Activated B cell treated with CpG ODN at 0.5 μM for 24 hours (primary cell): ENCODE measurements around the gene OSBPL6. TPM values are rescaled to one million over a fixed set of nuclear protein-coding genes. Genes with fewer than 3 reads are reported as not detected.
"Not testable (repeated sequence)": the region's sequence is repeated elsewhere in the genome, so short reads cannot be mapped to it uniquely, and the experiment has no call there.

Experiments
- ATAC-seq: fragments of 200-7000 bp; cut with Tn5 transposase; one replicate; pipeline ENCODE4 v1.10.0; 2021; ENCODE audit warnings: low read depth, mild to moderate bottlenecking, moderate library complexity
- CTCF ChIA-PET: fragments of 350-600 bp; sonication (Branson Sonifier 250); formaldehyde crosslinking; loops from one replicate; lab custom pipeline; 2021; ENCODE audit warnings: antibody characterized with exemption; lab: Charles Lee
- POLR2A ChIA-PET: fragments of 350-600 bp; sonication (Branson Sonifier 250); formaldehyde crosslinking; loops from one replicate; lab custom pipeline; 2021; ENCODE audit warnings: antibody characterized with exemption; lab: Charles Lee
- DNase-seq: peaks from one replicate; pipeline ENCODE4 v3.0.0; 2022
- H3K27ac Mint-ChIP-seq: one replicate; pipeline ENCODE4 v1.8.0; 2020; ENCODE audit warnings: mixed read lengths
- H3K27me3 Mint-ChIP-seq: one replicate; pipeline ENCODE4 v1.8.0; 2021; ENCODE audit warnings: mixed read lengths
- H3K36me3 Mint-ChIP-seq: one replicate; pipeline ENCODE4 v1.8.0; 2021; ENCODE audit warnings: low read depth, mixed read lengths
- H3K4me1 Mint-ChIP-seq: one replicate; pipeline ENCODE4 v1.8.0; 2021; ENCODE audit warnings: mixed read lengths
- H3K4me3 Mint-ChIP-seq: one replicate; pipeline ENCODE4 v1.8.0; 2020; ENCODE audit warnings: mild to moderate bottlenecking, mixed read lengths
- H3K9me3 Mint-ChIP-seq: one replicate; pipeline ENCODE4 v1.8.0; 2020; ENCODE audit warnings: mixed read lengths
- CTCF ChIP-seq: fragments of 200-600 bp; IDR thresholded peaks from one replicate; pipeline ENCODE4 v1.8.0; 2022; ENCODE audit warnings: antibody characterized with exemption, mild to moderate bottlenecking
- intact Hi-C: fragments of 100-400 bp; cut with micrococcal nuclease; formaldehyde crosslinking; loops from one replicate; pipeline ENCODE4 v1.15.1; 2024
- total RNA-seq: library from RNA; stranded (reverse); gene quantifications from 2 replicates; pipeline ENCODE4 v1.2.3, GENCODE V29; 2022

The OSBPL6 gene
- total RNA-seq, 1 donor from 2014 or later: not detected

- no peak for ATAC-seq
- CTCF ChIA-PET: no interaction called here
- Mint-ChIP-seq H3K36me3 (no peaks in the 10 kb centered on the region), H3K9me3 (no peaks in the 10 kb centered on the region), H3K4me1 (no peaks in the 10 kb centered on the region), H3K4me3 (no peak overlapping the region), H3K27ac (no peak overlapping the region), H3K27me3 (peaks cover 4% of the 10 kb centered on the region)
- no peak for TF ChIP-seq CTCF
- intact Hi-C loops: no loop called here
- no peak for DNase-seq
- POLR2A ChIA-PET: no interaction called here
Measured at GRCh38 chr2:178163911-178164310, 30.4 kb upstream of the OSBPL6 start.

- no peak overlapping the region for H3K4me3 Mint-ChIP-seq
- H3K27ac Mint-ChIP-seq: no peak overlapping the region
- no peak for ATAC-seq
- ChIA-PET POLR2A (no interaction called here), CTCF (no interaction called here)
- peaks cover 9% of the 10 kb centered on the region for H3K27me3 Mint-ChIP-seq
- intact Hi-C loops: no loop called here
- H3K4me1 Mint-ChIP-seq: no peaks in the 10 kb centered on the region
- H3K36me3 Mint-ChIP-seq: no peaks in the 10 kb centered on the region
- no peaks in the 10 kb centered on the region for H3K9me3 Mint-ChIP-seq
- no peak for DNase-seq
- TF ChIP-seq CTCF: no peak
Measured at GRCh38 chr2:178173657-178174056, 20.7 kb upstream of the OSBPL6 start.

- intact Hi-C loops: no loop called here
- no peak for DNase-seq
- TF ChIP-seq CTCF: no peak
- Mint-ChIP-seq H3K4me1 (no peaks in the 10 kb centered on the region), H3K9me3 (no peaks in the 10 kb centered on the region), H3K36me3 (no peaks in the 10 kb centered on the region), H3K27me3 (peaks cover 7% of the 10 kb centered on the region), H3K4me3 (no peak overlapping the region), H3K27ac (no peak overlapping the region)
- POLR2A ChIA-PET: no interaction called here
- CTCF ChIA-PET: no interaction called here
- no peak for ATAC-seq
Measured at GRCh38 chr2:178177066-178177679, 17.1 kb upstream of the OSBPL6 start.

- intact Hi-C loops, H3K4me1 Mint-ChIP-seq, POLR2A ChIA-PET, ATAC-seq, H3K9me3 Mint-ChIP-seq, DNase-seq, CTCF ChIA-PET, H3K36me3 Mint-ChIP-seq, H3K27ac Mint-ChIP-seq, H3K4me3 Mint-ChIP-seq: not testable (repeated sequence)
- H3K27me3 Mint-ChIP-seq: peaks cover 17% of the 10 kb centered on the region
Measured at GRCh38 chr2:178180648-178181047, 13.7 kb upstream of the OSBPL6 start.

GRCh38 chr2:178187861-178188260 lies 6.5 kb upstream of the OSBPL6 start:
- ChIA-PET CTCF (no interaction called here), POLR2A (no interaction called here)
- intact Hi-C loops: no loop called here
- TF ChIP-seq CTCF: no peak
- no peaks in the 10 kb centered on the region for H3K36me3 Mint-ChIP-seq
- H3K27ac Mint-ChIP-seq: no peak overlapping the region
- no peak overlapping the region for H3K4me3 Mint-ChIP-seq
- ATAC-seq (no peak), DNase-seq (no peak)
- no peaks in the 10 kb centered on the region for H3K4me1 Mint-ChIP-seq
- H3K27me3 Mint-ChIP-seq: peaks cover 28% of the 10 kb centered on the region
- H3K9me3 Mint-ChIP-seq: peaks cover 2% of the 10 kb centered on the region

- CTCF ChIA-PET: no interaction called here
- no peak overlapping the region for H3K27ac Mint-ChIP-seq
- POLR2A ChIA-PET: no interaction called here
- no peak overlapping the region for H3K4me3 Mint-ChIP-seq
- DNase-seq (no peak), ATAC-seq (no peak)
- H3K4me1 Mint-ChIP-seq: peaks cover 1% of the 10 kb centered on the region
- peaks cover 31% of the 10 kb centered on the region for H3K27me3 Mint-ChIP-seq
- TF ChIP-seq CTCF: no peak
- H3K36me3 Mint-ChIP-seq: no peaks in the 10 kb centered on the region
- peaks cover 2% of the 10 kb centered on the region for H3K9me3 Mint-ChIP-seq
- intact Hi-C loops: no loop called here
Measured at GRCh38 chr2:178188466-178188865, 5.8 kb upstream of the OSBPL6 start.
